HG02588 (cell line): ENCODE measurements around the gene SMAD5.

Experiments used
- ATAC-seq: cut with Tn5 transposase; IDR thresholded peaks from one replicate; pipeline ENCODE4 v1.9.1; 2021; ENCODE audit warnings: mild to moderate bottlenecking, moderate library complexity; ENCODE audit not compliant: unreplicated experiment

SMAD5 gene

DNA sequence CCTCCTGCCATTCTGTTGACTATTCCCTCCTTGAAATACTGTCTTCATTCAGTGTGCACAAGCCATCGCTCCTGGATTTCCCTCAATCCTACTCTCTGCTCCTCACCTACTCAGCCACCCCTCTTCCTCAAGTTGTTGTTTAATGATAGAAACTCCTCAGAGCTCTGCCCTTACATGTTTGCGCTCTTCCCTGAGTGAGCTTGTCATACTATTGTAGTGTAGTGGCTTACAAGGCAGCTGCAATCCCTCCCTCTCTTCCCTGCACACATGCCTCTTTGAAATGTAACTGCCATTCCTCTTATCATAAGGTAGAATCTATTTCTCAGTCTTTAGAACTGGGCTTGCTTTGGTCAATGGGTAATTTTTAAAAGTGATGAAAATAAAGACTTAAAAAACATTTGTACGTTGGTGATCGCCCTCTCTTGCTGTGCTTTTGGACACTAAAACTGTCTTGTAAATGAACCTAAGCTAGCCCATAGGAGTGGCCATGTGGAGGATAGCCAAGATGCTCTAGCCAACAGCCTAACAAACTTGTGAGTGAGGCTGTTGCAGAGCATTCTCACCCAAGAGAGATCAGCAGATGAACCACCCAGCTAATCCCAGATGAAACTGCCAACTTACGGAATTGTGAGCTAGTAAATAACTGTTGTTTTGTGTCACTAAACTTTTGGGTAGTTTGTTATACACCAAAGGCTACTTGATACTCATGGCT lies 18.1 kb upstream of the SMAD5 start:
- no peak for ATAC-seq

DNA sequence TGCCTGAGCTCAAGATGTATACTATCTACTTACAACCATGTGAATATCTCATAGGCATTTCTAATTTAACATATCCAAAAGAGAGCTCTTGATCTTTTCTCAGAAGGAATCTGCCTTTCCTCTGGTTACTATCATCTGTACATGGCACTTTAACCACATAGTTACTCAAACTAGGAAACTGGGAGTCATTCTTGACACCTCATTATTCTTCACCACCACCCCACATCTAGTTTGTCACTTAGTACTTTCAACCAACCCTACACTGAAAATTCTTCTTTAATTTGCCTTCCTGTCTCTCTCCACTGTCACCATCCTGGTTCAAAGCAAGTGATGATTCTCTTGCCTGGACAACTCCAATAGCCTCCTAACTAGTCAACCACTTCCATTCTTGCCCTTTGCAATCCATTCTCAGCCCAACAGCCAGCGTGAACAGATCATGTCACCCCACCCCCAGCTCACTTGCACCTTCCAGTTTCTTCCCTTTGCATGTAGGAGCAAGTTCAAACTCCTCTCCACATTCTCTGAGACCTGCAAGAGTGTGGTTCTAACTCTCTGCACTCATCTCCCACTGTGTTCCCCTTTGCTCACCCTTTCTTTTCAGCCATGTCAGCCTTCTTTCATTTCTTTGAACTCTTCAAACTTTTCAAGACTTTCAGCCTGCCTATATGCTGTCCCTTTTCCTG lies 17.3 kb upstream of the SMAD5 start:
- ATAC-seq: no peak

DNA sequence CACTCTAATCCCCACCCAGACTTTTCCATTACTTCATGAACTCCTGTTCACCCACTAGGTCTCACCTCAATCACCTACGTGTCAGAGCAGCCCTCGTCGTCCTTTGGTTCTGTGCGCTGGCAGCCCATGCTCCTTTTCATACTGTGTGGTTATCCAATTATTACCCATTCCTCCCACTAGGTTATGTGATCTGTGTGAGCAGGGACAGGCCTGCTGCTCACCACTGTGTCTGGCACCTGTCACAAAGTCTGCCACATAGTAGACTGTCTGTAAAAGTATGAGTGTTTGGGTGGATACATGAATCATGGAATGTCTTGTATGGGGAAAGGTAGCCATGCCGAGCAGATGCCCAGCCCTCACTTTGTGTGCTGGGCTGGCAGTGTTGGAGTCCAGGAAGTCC lies 12.1 kb upstream of the SMAD5 start:
- ATAC-seq: no peak

- no peak for ATAC-seq
These were observed 9.3 kb upstream of the SMAD5 start for GRCh38 chr5:136123236-136123768.

DNA sequence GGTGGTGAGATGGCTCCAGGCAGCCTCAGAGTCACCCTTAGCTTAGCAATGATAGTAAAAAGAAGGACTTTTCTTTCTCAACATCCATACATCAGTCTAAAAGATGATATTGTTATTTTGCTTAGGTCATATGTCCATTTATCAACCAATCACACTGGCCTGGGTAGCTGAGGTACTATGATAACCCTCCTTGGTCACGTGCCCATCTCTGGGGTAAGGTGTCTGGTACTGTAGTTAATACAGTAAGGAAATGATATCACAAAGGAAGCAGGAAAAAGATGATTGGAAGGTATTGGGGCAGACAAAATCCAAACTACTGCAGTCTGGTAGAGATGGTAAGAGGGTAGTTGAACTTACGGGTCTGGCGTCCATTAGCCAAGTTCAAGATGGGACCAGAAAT lies 5.1 kb upstream of the SMAD5 start:
- ATAC-seq: no peak

- ATAC-seq: no peak
These were observed 4.2 kb upstream of the SMAD5 start for GRCh38 chr5:136128481-136128880.

DNA sequence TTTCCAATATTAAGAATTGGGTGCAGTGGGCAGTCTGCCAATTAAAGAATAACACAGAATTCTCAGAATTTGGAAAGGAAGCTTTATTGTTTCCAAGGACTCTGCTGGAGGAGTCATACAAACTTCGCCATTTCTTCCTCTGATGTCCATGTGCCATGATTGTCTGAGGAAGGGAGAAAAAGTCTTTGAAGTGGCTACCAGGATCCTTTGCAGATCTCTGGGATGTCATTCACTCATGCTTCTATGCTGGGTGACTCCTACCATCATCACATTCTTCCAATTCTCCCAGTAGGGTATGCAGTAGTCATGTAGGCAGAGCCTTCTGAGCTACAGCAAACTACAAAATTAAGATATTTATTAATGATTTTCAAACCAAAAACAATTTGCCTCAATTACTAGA lies 3.2 kb upstream of the SMAD5 start:
- ATAC-seq: no peak

DNA sequence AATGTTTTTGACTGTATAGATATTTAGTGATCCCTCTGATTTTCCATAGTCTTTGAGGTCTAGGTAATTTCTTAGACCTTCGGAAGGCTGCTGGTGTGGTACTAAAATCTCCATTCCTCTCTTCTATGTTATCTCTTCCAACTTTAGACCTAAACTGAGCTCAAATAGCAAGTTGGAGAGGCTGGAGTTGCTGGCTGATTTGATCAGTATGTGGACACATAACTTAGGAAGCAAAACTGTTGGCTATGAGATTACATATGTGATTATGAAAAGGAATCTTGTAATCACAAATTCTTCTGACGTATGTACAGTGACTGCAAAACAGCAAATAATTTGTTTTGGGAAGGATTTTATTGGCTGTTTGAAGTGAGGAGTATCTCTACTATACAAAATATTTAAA lies 2.1 kb upstream of the SMAD5 start:
- ATAC-seq: no peak

DNA sequence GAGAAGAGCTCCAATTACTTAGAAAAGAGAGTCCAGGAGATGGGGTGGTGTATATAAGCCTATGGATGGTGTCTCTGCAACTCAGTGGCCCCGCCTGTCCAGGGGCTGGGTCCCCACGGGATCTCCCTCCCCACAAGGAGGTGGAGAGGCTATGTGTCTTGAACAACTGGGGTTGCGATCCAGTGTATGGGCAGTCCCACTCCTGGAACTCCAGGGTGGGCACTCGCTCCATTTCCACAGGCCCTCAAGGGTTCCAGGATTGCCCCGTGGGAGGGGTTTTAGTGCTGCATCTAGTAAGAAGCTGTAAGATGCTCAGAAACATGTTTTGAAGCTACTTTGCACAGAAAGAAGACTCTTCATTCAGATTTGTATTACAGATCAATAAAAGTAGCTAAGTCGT lies 558 bp upstream of the SMAD5 start:
- no peak for ATAC-seq

GRCh38 chr5:136133222-136133921 lies 727 bp downstream of the SMAD5 start:
- peak; percentile 33 for ATAC-seq

DNA sequence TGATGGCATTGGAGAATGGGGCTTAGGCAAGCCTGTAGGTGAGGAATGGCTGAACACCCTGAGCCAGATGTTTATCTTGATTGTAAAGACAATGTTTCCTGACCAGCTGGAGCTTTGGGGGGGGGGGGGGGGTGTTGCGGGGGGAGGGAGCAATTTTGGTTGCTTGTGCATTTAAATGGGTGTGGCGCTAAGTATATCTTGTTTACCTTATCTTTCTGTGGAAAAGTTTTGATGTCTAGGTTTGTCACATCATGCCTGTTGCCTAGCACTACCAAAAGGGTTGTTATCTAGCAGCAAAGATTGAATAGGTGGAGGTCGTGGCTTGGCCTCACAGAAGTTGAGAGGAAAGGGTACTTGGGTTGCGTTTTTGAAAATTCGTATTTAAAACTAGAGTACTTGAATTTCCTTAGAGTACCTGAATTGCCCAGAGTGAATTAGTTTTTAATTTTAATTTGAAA lies 1.3 kb downstream of the SMAD5 start:
- ATAC-seq: no peak

GRCh38 chr5:136134653-136135052 lies 2.0 kb downstream of the SMAD5 start:
- ATAC-seq: no peak

DNA sequence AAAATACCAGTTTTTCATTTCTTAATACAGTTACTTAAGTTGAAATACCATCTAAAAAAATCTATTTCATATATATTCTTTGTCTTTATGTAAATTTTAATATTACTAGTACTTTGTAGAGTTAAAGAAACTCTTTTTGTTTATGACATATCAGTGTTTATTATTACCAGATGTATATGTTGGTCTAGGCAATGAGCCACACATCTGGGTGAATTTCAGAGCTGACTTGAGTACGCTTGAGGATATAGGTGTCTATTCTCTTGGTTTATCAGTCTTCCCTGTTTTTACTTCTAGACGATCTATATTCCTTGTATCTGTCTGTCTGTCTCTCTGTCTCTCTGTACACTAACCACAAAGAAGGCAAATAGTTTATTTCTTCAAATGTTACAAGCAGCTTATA lies 2.9 kb downstream of the SMAD5 start:
- ATAC-seq: no peak

DNA sequence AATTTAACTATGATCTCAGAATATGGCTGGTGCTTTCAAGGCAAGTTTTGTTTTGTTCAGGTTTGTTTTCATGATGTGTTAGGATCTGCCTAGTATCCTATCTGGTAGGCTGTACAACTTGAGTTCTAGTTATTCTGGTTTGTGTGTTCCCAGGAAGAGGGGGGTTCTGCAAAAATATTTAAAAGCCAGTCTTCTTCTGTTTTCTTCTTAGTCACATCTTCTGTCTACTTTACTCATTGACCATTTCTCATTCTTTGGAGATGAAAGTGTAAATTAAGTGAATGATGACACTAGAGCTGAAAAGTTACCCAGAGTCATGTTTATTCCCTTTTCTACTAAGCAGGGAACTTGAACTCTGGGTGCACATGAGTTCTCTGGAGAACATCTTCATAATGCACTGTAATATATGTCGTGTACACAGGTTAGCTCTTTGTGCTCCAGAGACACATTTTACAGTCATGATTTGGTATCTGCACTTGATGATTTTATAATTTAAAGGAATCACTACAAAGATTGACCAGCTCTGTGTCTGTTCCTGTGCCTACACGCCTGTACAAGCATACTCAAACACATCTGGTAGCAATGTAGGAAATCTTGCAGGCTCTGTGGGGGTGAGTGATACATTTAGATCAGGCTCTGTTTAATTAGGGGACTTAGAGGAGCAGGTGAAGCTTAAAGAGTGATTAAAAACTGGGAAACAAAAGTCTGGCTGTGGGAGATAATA lies 5.0 kb downstream of the SMAD5 start:
- ATAC-seq: no peak

GRCh38 chr5:136141561-136141960 lies 8.9 kb downstream of the SMAD5 start:
- ATAC-seq: peak; percentile 72

- ATAC-seq: no peak
These were observed 10.7 kb downstream of the SMAD5 start for GRCh38 chr5:136143312-136143711.

DNA sequence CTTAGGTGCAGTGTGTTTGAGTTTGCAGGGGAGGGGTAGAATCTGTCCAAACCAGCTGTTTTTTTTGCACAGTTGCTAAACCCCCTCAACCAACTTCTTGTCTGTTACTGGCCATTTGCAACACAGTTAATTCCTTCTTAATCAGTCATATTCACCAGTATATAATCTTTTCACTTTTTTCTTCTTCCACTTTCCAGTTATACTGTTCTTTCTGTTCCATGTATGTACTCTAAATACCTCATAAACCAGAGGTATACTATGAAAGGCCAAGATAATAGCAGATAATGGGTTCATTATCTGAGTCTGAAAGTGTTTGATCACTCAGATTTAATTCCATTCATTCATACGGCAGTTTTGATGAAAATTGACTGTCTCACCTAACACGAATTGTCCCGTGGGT lies 11.1 kb downstream of the SMAD5 start:
- ATAC-seq: no peak

- peak; percentile 50 for ATAC-seq
These were observed 12.4 kb downstream of the SMAD5 start for GRCh38 chr5:136145030-136145429.

DNA sequence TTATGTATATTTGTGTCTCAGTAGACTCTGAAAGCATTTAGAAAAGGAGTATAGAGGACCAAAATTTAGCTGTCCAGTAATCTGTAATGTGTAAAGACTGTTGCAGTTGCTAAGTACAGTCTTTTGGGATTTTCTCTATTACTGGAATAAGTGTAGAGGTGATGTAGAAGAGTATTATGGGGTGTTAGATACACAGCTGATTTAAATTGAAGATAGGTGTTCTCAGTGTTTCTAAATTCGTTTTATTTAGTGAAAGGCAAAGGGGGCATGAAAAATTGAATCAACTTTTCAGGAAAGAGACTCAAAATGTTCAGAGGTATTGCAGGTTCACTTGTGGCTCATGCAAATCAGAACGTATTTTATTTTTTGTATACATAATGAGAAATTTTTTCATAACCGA lies 13.6 kb downstream of the SMAD5 start:
- no peak for ATAC-seq

DNA sequence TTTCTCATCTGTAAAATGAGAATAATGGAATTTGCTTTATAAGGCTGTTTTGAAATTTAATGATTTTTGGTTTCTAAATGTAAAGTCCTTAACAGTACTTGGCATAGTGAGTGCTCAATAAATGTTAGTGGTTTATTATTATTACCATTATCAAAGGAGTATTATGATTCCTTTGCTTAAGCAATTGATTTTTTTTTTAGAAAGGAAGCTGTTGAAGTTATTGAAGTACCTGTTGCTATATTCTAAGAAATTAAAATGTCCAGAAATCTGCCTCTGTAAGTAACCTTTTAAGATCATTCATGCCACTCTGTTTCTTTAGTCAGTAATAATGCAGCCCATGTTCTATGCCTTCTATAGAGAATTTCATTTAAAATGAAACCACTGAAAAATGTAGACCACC lies 15.0 kb downstream of the SMAD5 start:
- ATAC-seq: no peak

GRCh38 chr5:136149891-136150290 lies 17.2 kb downstream of the SMAD5 start:
- no peak for ATAC-seq
